SU-DHL-6 (cell line): ENCODE results near the gene YPEL3.

ENCODE experiments used
- EZH2phosphoT487 ChIP-seq: fragments of 200-600 bp; sonication (generic), shearing (Covaris generic); conservative IDR thresholded peaks from 2 replicates; pipeline ENCODE4 v1.6.1; 2018; ENCODE audit warnings: mild to moderate bottlenecking, antibody characterized with exemption, low read length, moderate library complexity, mixed read lengths
- TF ChIP-seq, protein P1 (sequence below): fragments of 200-600 bp; sonication (generic); IDR thresholded peaks from one replicate; pipeline ENCODE4 v1.5.1; 2017; ENCODE audit warnings: antibody characterized with exemption, mild to moderate bottlenecking, low read length, moderate library complexity; ENCODE audit not compliant: insufficient read depth, poor library complexity, severe bottlenecking

DNA sequence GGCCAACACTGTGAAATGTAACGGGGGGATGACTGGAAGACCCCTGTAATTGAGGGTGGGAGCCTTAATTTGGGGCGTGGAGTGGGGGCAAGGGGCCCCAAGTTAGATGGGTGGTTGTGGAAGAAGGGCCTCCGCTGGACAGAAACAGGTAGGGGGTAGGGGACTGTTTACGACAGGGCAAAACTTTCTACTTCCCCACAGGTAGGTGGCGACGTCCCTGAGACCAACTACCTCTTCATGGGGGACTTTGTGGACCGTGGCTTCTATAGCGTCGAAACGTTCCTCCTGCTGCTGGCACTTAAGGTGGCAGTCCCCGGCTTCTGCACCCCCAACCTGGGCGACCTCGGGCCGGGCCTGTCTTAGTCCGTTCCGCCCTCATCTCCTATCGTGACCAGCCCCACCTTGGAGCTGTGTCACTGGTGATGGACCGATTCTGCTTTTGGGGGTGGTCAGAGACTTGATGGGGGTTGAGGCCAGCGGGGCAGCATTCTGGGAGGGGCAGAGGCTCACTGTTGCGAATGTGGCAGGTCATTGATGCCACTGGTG lies 13.4 kb downstream of the YPEL3 start:
- TF ChIP-seq, protein P1, sequence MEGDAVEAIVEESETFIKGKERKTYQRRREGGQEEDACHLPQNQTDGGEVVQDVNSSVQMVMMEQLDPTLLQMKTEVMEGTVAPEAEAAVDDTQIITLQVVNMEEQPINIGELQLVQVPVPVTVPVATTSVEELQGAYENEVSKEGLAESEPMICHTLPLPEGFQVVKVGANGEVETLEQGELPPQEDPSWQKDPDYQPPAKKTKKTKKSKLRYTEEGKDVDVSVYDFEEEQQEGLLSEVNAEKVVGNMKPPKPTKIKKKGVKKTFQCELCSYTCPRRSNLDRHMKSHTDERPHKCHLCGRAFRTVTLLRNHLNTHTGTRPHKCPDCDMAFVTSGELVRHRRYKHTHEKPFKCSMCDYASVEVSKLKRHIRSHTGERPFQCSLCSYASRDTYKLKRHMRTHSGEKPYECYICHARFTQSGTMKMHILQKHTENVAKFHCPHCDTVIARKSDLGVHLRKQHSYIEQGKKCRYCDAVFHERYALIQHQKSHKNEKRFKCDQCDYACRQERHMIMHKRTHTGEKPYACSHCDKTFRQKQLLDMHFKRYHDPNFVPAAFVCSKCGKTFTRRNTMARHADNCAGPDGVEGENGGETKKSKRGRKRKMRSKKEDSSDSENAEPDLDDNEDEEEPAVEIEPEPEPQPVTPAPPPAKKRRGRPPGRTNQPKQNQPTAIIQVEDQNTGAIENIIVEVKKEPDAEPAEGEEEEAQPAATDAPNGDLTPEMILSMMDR = no peak
- no peak for TF ChIP-seq EZH2phosphoT487
